Stimulated activated CD4-positive, alpha-beta T cell treated with anti-CD3 and anti-CD28 coated beads, TNF-alpha, amount 100 ng/mL, for 48 hours (primary cell): ENCODE results near the gene CX3CR1.
A peak's percentile ranks its signal among the peaks of the same experiment; 100 is the strongest.
"Not testable (repeated sequence)": the region's sequence is repeated elsewhere in the genome, so short reads cannot be mapped to it uniquely, and the experiment has no call there.

ENCODE experiments used
- DNase-seq, 3 donors: peaks; one replicate each; pipeline ENCODE4 v3.0.0-alpha.2; 2020; ENCODE audit warnings: low read depth in 3 of 3

CX3CR1 gene

GRCh38 chr3:39267631-39268548, 11.9 kb downstream of the CX3CR1 start:
- DNase-seq = peak; percentile 38 to 72 (median 67)

- no peak for DNase-seq
These were observed 15.8 kb downstream of the CX3CR1 start for GRCh38 chr3:39264053-39264452.

GRCh38 chr3:39263576-39263975, 16.3 kb downstream of the CX3CR1 start:
- DNase-seq = no peak

- DNase-seq = no peak
These were observed 17.0 kb downstream of the CX3CR1 start for GRCh38 chr3:39262846-39263245.

- DNase-seq = no peak
These were observed 18.1 kb downstream of the CX3CR1 start for GRCh38 chr3:39261726-39262125.

- peak in 2 of 3 donors; percentile 21 to 27 for DNase-seq
These were observed 18.9 kb downstream of the CX3CR1 start for GRCh38 chr3:39260957-39261356.

GRCh38 chr3:39260318-39260717, 19.5 kb downstream of the CX3CR1 start:
- DNase-seq = no peak

- DNase-seq = peak in 1 of 3 donors; percentile 15
These were observed 24.1 kb downstream of the CX3CR1 start for GRCh38 chr3:39255503-39256325.

GRCh38 chr3:39254806-39255449, 24.9 kb downstream of the CX3CR1 start:
- DNase-seq = no peak

- no peak for DNase-seq
These were observed 28.3 kb downstream of the CX3CR1 start for GRCh38 chr3:39251576-39251975.

GRCh38 chr3:39250116-39250747, 29.6 kb downstream of the CX3CR1 start:
- no peak for DNase-seq

- no peak for DNase-seq
These were observed 30.3 kb downstream of the CX3CR1 start for GRCh38 chr3:39249453-39250115.

- DNase-seq = no peak
These were observed 38.3 kb downstream of the CX3CR1 start for GRCh38 chr3:39241561-39241960.

GRCh38 chr3:39237027-39237426, 42.8 kb downstream of the CX3CR1 start:
- DNase-seq = no peak

- DNase-seq = no peak
These were observed 45.2 kb downstream of the CX3CR1 start for GRCh38 chr3:39234651-39235050.

GRCh38 chr3:39232859-39233258, 47.0 kb downstream of the CX3CR1 start:
- DNase-seq = no peak

GRCh38 chr3:39230453-39230852, 49.4 kb downstream of the CX3CR1 start:
- no peak for DNase-seq

GRCh38 chr3:39228496-39228895, 51.3 kb downstream of the CX3CR1 start:
- DNase-seq = no peak

- DNase-seq = not testable (repeated sequence)
These were observed 52.2 kb downstream of the CX3CR1 start for GRCh38 chr3:39227596-39227995.

- DNase-seq = no peak
These were observed 53.6 kb downstream of the CX3CR1 start for GRCh38 chr3:39226106-39226741.

GRCh38 chr3:39224288-39224687, 55.5 kb downstream of the CX3CR1 start:
- DNase-seq = no peak
